HCT116 (cell line): ENCODE measurements around the gene SCO1.

Source experiments
- POLR2AphosphoS5 ChIP-seq: IDR thresholded peaks from 2 replicates; pipeline ENCODE4 v1.6.1; 2011; ENCODE audit warnings: mild to moderate bottlenecking, low read depth, low read length, moderate library complexity
- SRF ChIP-seq: IDR thresholded peaks from 2 replicates; pipeline ENCODE4 v1.6.1; 2012; ENCODE audit warnings: low read depth
- ZBTB33 ChIP-seq: IDR thresholded peaks from 2 replicates; pipeline ENCODE4 v1.6.1; 2011; ENCODE audit warnings: mild to moderate bottlenecking, low read length, moderate library complexity; ENCODE audit not compliant: insufficient replicate concordance; ENCODE audit errors: extremely low read depth
- TF ChIP-seq, protein P1 (sequence below), 3 experiments: fragments of 200-600 bp in 1 of 3; sonication (generic) in 1 of 3; IDR thresholded peaks in 2 of 3; conservative IDR thresholded peaks in 1 of 3; 2 replicates each; pipeline ENCODE4 v1.5.1; 2012 to 2017; ENCODE audit warnings: low read depth in 2 of 3, low read length in 2 of 3, antibody characterized with exemption in 1 of 3, borderline replicate concordance in 1 of 3, control low read depth in 1 of 3, mild to moderate bottlenecking in 1 of 3, mixed read lengths in 1 of 3, mixed run types in 1 of 3, moderate library complexity in 1 of 3; ENCODE audit not compliant: insufficient read depth in 1 of 3

- TF ChIP-seq, protein P1, sequence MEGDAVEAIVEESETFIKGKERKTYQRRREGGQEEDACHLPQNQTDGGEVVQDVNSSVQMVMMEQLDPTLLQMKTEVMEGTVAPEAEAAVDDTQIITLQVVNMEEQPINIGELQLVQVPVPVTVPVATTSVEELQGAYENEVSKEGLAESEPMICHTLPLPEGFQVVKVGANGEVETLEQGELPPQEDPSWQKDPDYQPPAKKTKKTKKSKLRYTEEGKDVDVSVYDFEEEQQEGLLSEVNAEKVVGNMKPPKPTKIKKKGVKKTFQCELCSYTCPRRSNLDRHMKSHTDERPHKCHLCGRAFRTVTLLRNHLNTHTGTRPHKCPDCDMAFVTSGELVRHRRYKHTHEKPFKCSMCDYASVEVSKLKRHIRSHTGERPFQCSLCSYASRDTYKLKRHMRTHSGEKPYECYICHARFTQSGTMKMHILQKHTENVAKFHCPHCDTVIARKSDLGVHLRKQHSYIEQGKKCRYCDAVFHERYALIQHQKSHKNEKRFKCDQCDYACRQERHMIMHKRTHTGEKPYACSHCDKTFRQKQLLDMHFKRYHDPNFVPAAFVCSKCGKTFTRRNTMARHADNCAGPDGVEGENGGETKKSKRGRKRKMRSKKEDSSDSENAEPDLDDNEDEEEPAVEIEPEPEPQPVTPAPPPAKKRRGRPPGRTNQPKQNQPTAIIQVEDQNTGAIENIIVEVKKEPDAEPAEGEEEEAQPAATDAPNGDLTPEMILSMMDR (IDR thresholded peaks at IDR 0.05 in 2 of 3, conservative IDR thresholded peaks at IDR 0.05 in 1 of 3; ENCODE audit: borderline replicate concordance in 1 of 3, insufficient read depth in 1 of 3, low read depth in 2 of 3, low read length in 2 of 3), result no peak
- TF ChIP-seq POLR2AphosphoS5 (no peak), SRF (no peak), ZBTB33 (no peak)
Measured at GRCh38 chr17:10742431-10742830, 45.1 kb upstream of the SCO1 start.
